Measurements from ENCODE around the gene NGEF.

NGEF gene

DNA sequence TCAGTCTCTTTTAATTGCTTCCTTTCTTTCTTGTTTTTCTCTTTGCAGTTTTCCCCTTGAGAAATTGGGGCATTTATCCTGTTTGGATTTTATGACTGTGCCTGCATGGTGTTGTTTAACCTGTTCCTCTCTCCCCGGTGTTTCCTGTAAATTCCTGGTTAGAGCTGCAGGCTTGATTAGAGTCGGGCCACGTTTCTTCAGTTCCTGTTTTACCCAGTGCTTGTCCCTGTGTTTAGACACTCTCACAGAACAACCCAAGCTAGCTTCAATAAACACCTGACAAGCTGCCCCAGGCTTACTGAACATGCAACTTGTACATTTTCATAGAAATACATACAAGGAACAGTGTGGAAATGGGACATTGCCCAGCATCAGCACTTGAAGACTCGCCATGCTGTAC lies 53.9 kb downstream of the NGEF start:
- no peak for DNase-seq

DNA sequence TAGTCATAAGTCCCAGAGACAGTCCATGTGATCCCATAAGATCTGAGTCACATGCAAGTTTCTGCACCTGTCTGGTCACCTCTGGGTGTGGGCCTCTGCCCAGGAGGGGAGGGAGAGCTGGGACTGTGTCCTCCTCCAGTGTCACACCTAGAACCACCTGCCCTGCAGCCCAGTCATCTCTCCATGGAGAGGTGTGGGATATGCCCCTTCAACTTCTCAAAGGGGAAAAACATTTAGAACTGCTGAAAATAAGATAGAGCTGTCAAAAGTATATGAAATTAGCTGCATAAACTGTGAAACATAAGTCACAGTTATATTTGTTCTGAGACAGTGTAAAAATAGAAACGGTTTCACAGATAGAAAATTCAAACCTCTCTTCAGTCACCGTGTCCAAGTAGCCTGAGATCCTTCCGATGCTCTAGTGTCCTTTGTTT lies 55.4 kb downstream of the NGEF start:
- no peak for DNase-seq

GRCh38 chr2:232955856-232956255 lies 57.2 kb downstream of the NGEF start:
- DNase-seq = no peak

GRCh38 chr2:232954691-232955090 lies 58.4 kb downstream of the NGEF start:
- DNase-seq = no peak

- no peak for DNase-seq
Measured at GRCh38 chr2:232951891-232952290, 61.2 kb downstream of the NGEF start.

GRCh38 chr2:232951181-232951580 lies 61.9 kb downstream of the NGEF start:
- no peak for DNase-seq

DNA sequence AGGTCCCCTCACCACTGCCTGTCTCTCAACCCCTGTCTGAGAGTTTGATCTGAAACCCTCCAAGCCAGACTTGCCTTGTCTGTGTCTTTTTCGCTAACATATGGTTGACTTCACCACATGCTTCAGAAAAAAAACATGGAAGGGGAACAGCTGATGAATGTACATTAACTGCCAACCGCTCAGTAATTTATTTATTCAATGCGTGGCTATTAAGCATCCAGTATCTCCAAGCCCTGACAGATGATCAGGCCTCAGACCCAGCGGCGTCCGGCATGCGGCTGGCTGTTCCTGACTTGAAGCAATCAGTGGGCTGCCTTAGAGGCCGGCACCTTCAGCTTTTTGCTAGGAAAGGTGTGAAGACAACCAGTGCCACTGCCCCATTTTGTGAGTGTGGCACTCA lies 62.3 kb downstream of the NGEF start:
- DNase-seq = no peak

DNA sequence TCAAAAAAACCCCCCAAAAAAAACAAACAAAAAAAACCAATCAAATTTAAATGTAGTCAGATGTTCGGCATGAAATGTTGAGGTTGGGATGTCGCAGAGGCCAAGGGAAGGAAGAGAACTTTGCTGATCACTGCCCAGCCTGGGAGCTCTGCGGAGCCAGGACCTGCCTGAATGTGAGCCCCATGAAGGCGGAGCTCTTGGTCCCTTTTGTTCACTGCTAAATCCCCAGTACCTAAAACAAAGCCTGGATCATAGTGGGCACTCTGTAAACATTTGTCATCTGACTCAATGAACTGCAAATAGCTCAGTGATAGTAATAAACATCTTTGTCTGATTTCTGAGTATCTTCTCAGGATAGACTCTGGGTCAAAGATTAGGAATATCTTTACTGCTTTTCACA lies 64.0 kb downstream of the NGEF start:
- no peak for DNase-seq

GRCh38 chr2:232942831-232943230 lies 70.2 kb downstream of the NGEF start:
- DNase-seq = no peak

GRCh38 chr2:232941912-232942594 lies 71.0 kb downstream of the NGEF start:
- no peak for DNase-seq

GRCh38 chr2:232941400-232941799 lies 71.7 kb downstream of the NGEF start:
- DNase-seq = no peak

GRCh38 chr2:232940724-232941123 lies 72.3 kb downstream of the NGEF start:
- DNase-seq = no peak

DNA sequence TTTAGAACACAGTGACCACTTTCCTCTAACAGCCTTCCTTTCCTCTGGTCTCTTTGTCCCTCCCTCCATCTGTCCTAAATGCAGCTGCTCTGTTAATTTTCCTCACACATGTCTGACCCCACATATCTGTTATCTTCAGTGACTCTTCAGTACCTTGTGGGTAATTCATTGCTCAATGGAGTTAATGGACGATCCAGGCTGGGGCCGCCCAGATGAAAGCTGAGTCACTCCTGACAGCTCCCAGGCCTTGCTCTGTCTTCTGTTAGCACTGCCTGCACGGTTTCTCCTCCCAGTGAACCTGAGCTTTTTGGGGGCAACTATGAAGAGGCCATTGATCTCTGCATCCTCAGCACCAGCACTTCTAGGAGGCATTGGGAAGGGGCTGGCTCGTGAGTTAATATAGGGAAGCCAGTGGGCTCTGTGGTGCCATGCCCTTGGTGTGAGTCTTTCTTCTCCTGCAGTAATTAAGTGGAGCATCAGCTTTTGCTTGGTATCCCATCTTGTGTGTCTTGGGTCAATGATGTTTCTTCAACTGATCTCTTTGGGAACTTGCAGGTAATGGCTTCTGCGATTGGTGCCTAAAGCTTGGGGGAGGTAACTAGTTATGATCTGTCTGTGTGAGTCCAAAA lies 75.7 kb downstream of the NGEF start:
- no peak for DNase-seq

GRCh38 chr2:232931636-232932035 lies 81.4 kb downstream of the NGEF start:
- DNase-seq = no peak

GRCh38 chr2:232930059-232930400 lies 83.0 kb downstream of the NGEF start:
- DNase-seq = no peak

DNA sequence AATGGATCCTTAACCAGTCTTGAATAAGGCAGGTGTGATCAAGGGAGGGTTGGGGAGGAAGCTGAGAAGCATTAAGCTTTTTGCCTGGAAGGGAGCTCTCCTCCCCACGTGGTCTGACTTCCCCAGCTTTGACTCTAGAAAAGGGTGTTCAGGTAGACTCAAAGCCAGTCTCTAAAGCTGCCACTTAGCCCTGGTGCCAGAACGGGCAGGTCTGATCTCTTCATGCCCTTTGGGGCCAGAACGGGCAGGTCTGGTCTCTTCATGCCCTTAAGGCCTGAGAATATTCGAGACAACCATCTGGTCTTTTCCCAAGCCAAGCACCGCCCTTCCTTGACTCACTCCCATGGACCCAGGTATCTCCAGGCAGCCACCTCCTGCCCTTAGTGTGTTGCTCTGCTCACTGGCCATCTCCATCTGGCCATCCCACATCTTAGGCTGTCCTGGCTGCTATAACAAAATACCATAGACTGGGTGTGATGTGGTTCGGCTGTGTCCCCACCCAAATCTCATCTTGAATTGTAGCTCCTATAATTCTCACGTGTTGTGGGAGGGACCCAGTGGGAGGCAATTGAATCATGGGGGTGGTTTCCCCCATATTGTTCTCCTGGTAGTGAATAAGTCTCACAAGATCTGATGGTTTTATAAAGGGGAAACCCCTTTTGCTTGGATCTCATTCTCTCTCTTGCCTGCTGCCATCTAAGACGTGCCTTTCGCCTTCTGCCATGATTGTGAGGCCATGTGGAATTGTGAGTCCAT lies 83.6 kb downstream of the NGEF start:
- no peak for DNase-seq

GRCh38 chr2:232928551-232929302 lies 84.3 kb downstream of the NGEF start:
- no peak for DNase-seq

- DNase-seq = no peak
Measured at GRCh38 chr2:232927793-232928550, 85.1 kb downstream of the NGEF start.

GRCh38 chr2:232927032-232927792 lies 85.8 kb downstream of the NGEF start:
- DNase-seq = no peak

- DNase-seq = no peak
Measured at GRCh38 chr2:232926431-232926939, 86.6 kb downstream of the NGEF start.

- DNase-seq = no peak
Measured at GRCh38 chr2:232925821-232926156, 87.3 kb downstream of the NGEF start.
